Naive thymus-derived CD8-positive, alpha-beta T cell (primary cell): Measurements from ENCODE around the gene APLP2. TPM values are rescaled to one million over a fixed set of nuclear protein-coding genes. Genes with fewer than 3 reads are reported as not detected.
A peak's percentile ranks its signal among the peaks of the same experiment; 100 is the strongest.
"Not testable (repeated sequence)": the region's sequence is repeated elsewhere in the genome, so short reads cannot be mapped to it uniquely, and the experiment has no call there.

Experiments used
- ATAC-seq, 2 donors: fragments of 150-1000 bp; cut with Tn5 transposase in 1 of 2; sonication (Bioruptor Pico), chemical (Tn5 transposase) in 1 of 2; 1 replicate in 1 of 2; 2 replicates in 1 of 2; pipeline ENCODE4 v1.10.0; 2021; ENCODE audit warnings: mild to moderate bottlenecking in 2 of 2, moderate library complexity in 2 of 2
- POLR2A ChIA-PET: fragments of 350-600 bp; sonication (Branson Sonifier 250); formaldehyde crosslinking; loops from one replicate; lab custom pipeline; 2021; ENCODE audit warnings: antibody characterized with exemption; lab: Charles Lee
- DNase-seq, 10 donors: peaks; one replicate each; pipeline versions ENCODE4 v3.0.0 to v3.0.0-alpha.2; 2020 to 2022
- H3K27ac Mint-ChIP-seq, 10 donors: one replicate each; pipeline ENCODE4 v1.8.0; 2020 to 2022; ENCODE audit warnings: mild to moderate bottlenecking in 10 of 10, mixed read lengths in 10 of 10, moderate library complexity in 4 of 10, inconsistent platforms in 1 of 10
- H3K27me3 Mint-ChIP-seq, 5 donors: one replicate each; pipeline ENCODE4 v1.8.0; 2021 to 2022; ENCODE audit warnings: mixed read lengths in 5 of 5
- H3K36me3 Mint-ChIP-seq, 3 donors: one replicate each; pipeline ENCODE4 v1.8.0; 2020 to 2022; ENCODE audit warnings: mixed read lengths in 3 of 3, mild to moderate bottlenecking in 2 of 3, inconsistent platforms in 1 of 3
- H3K4me1 Mint-ChIP-seq, 4 donors: one replicate each; pipeline ENCODE4 v1.8.0; 2021 to 2022; ENCODE audit warnings: mixed read lengths in 4 of 4
- H3K4me3 Mint-ChIP-seq, 10 donors: one replicate each; pipeline ENCODE4 v1.8.0; 2020 to 2022; ENCODE audit warnings: mild to moderate bottlenecking in 10 of 10, mixed read lengths in 10 of 10, moderate library complexity in 6 of 10, inconsistent platforms in 1 of 10
- H3K9me3 Mint-ChIP-seq, 9 donors: one replicate each; pipeline ENCODE4 v1.8.0; 2020 to 2022; ENCODE audit warnings: mixed read lengths in 9 of 9, mild to moderate bottlenecking in 3 of 9, inconsistent platforms in 1 of 9, moderate library complexity in 1 of 9
- polyA plus RNA-seq, 3 donors: library from polyadenylated mRNA; unstranded; fragments of 300-500 nt; fragmentation: Illumina TruSeq; gene quantifications; one replicate each; pipeline ENCODE4 v1.2.3, GENCODE V29; 2021
- total RNA-seq, 8 experiments: library from RNA in 2 of 8; stranded (reverse) in 2 of 8; gene quantifications; one replicate each; pipeline ENCODE4 v1.2.3 and lab custom pipeline; 2021 to 2026

APLP2 gene
- total and polyA plus RNA-seq, 5 experiments from 2014 or later, result 26.2 to 54.4 (median 35.1) TPM

- Mint-ChIP-seq H3K4me1 (peaks cover 0 to 39% (median 5%) of the 10 kb centered on the region in 4 donors), H3K4me3 (no peak overlapping the region), H3K27ac (no peak overlapping the region), H3K9me3 (no peaks in the 10 kb centered on the region), H3K27me3 (peaks cover 0 to 2% (median 0%) of the 10 kb centered on the region in 5 donors), H3K36me3 (peaks cover 0 to 4% (median 0%) of the 10 kb centered on the region in 3 donors)
- no peak for DNase-seq
- ATAC-seq, result no peak
- POLR2A ChIA-PET, result interaction anchor here (0.6 kb wide), 1 partner anchor 40 kb away, joined by 3 read pairs; no protein-coding TSS in a partner anchor
Measured at GRCh38 chr11:130077671-130078070, 8.0 kb downstream of the APLP2 start.

GRCh38 chr11:130078080-130078479 lies 8.4 kb downstream of the APLP2 start:
- ATAC-seq (no peak), DNase-seq (no peak)
- no peak overlapping the region for H3K4me3 Mint-ChIP-seq
- peaks cover 0 to 4% (median 0%) of the 10 kb centered on the region in 3 donors for H3K36me3 Mint-ChIP-seq
- H3K27me3 Mint-ChIP-seq, result peaks cover 0 to 2% (median 0%) of the 10 kb centered on the region in 5 donors
- H3K4me1 Mint-ChIP-seq, result peaks cover 0 to 39% (median 5%) of the 10 kb centered on the region in 4 donors
- POLR2A ChIA-PET, result interaction anchor here (0.6 kb wide), 1 partner anchor 40 kb away, joined by 3 read pairs; no protein-coding TSS in a partner anchor
- no peak overlapping the region for H3K27ac Mint-ChIP-seq
- H3K9me3 Mint-ChIP-seq, result no peaks in the 10 kb centered on the region

- no peak for ATAC-seq
- no peaks in the 10 kb centered on the region for H3K9me3 Mint-ChIP-seq
- POLR2A ChIA-PET, result no interaction called here
Measured at GRCh38 chr11:130085671-130086290, 16.1 kb downstream of the APLP2 start.

GRCh38 chr11:130086669-130087068 lies 17.0 kb downstream of the APLP2 start:
- no peak overlapping the region for H3K27ac Mint-ChIP-seq
- H3K27me3 Mint-ChIP-seq, result peaks cover 0 to 1% (median 0%) of the 10 kb centered on the region in 5 donors
- no peak for DNase-seq
- H3K9me3 Mint-ChIP-seq, result no peaks in the 10 kb centered on the region
- H3K4me1 Mint-ChIP-seq, result peaks cover 0 to 53% (median 5%) of the 10 kb centered on the region in 4 donors
- POLR2A ChIA-PET, result no interaction called here
- peaks cover 0 to 4% (median 2%) of the 10 kb centered on the region in 3 donors for H3K36me3 Mint-ChIP-seq
- no peak for ATAC-seq
- no peak overlapping the region for H3K4me3 Mint-ChIP-seq

More at GRCh38 chr11:130085671-130086290, 16.1 kb downstream of the APLP2 start:
- H3K27me3 Mint-ChIP-seq, result peaks cover 0 to 1% (median 0%) of the 10 kb centered on the region in 5 donors
- no peak for DNase-seq
- no peak overlapping the region for H3K4me3 Mint-ChIP-seq
- H3K36me3 Mint-ChIP-seq, result peaks cover 0 to 4% (median 2%) of the 10 kb centered on the region in 3 donors
- no peak overlapping the region for H3K27ac Mint-ChIP-seq
- H3K4me1 Mint-ChIP-seq, result peaks cover 0 to 55% (median 5%) of the 10 kb centered on the region in 4 donors

- Mint-ChIP-seq H3K4me3 (peak overlapping the region in 1 of 10 donors; percentile 37), H3K27ac (peak overlapping the region in 2 of 10 donors; percentile 31 to 38), H3K4me1 (peaks cover 0 to 52% (median 5%) of the 10 kb centered on the region in 4 donors), H3K9me3 (no peaks in the 10 kb centered on the region), H3K27me3 (peaks cover 0 to 1% (median 0%) of the 10 kb centered on the region in 5 donors), H3K36me3 (peaks cover 0 to 2% (median 2%) of the 10 kb centered on the region in 3 donors)
- DNase-seq, result no peak
- ATAC-seq, result no peak
- POLR2A ChIA-PET, result no interaction called here
Measured at GRCh38 chr11:130087294-130087926, 17.7 kb downstream of the APLP2 start.

GRCh38 chr11:130088217-130088616 lies 18.5 kb downstream of the APLP2 start:
- ATAC-seq, result no peak
- DNase-seq, result no peak
- Mint-ChIP-seq H3K4me1 (peaks cover 0 to 52% (median 5%) of the 10 kb centered on the region in 4 donors), H3K27ac (no peak overlapping the region), H3K36me3 (peaks cover 0 to 2% (median 0%) of the 10 kb centered on the region in 3 donors), H3K9me3 (no peaks in the 10 kb centered on the region), H3K27me3 (peaks cover 0 to 1% (median 0%) of the 10 kb centered on the region in 5 donors), H3K4me3 (no peak overlapping the region)
- POLR2A ChIA-PET, result no interaction called here

GRCh38 chr11:130088919-130089673 lies 19.4 kb downstream of the APLP2 start:
- H3K27me3 Mint-ChIP-seq, result no peaks in the 10 kb centered on the region
- POLR2A ChIA-PET, result no interaction called here
- H3K27ac Mint-ChIP-seq, result peak overlapping the region in 1 of 10 donors; percentile 20
- H3K9me3 Mint-ChIP-seq, result no peaks in the 10 kb centered on the region
- H3K4me3 Mint-ChIP-seq, result no peak overlapping the region
- ATAC-seq (no peak), DNase-seq (no peak)
- H3K4me1 Mint-ChIP-seq, result peaks cover 0 to 54% (median 5%) of the 10 kb centered on the region in 4 donors
- H3K36me3 Mint-ChIP-seq, result peaks cover 0 to 2% (median 0%) of the 10 kb centered on the region in 3 donors

GRCh38 chr11:130089674-130090073 lies 20.0 kb downstream of the APLP2 start:
- POLR2A ChIA-PET, result no interaction called here
- Mint-ChIP-seq H3K27ac (no peak overlapping the region), H3K36me3 (peaks cover 0 to 4% (median 0%) of the 10 kb centered on the region in 3 donors), H3K27me3 (no peaks in the 10 kb centered on the region), H3K4me1 (peaks cover 0 to 53% (median 6%) of the 10 kb centered on the region in 4 donors), H3K9me3 (no peaks in the 10 kb centered on the region), H3K4me3 (no peak overlapping the region)
- ATAC-seq (no peak), DNase-seq (no peak)

GRCh38 chr11:130090517-130090916 lies 20.8 kb downstream of the APLP2 start:
- DNase-seq, H3K9me3 Mint-ChIP-seq, ATAC-seq, H3K27me3 Mint-ChIP-seq, POLR2A ChIA-PET, H3K36me3 Mint-ChIP-seq, H3K4me3 Mint-ChIP-seq, H3K27ac Mint-ChIP-seq: not testable (repeated sequence)
- peaks cover 0 to 58% (median 7%) of the 10 kb centered on the region in 4 donors for H3K4me1 Mint-ChIP-seq

GRCh38 chr11:130091169-130091568 lies 21.5 kb downstream of the APLP2 start:
- H3K36me3 Mint-ChIP-seq, H3K27me3 Mint-ChIP-seq, ATAC-seq, DNase-seq, H3K4me3 Mint-ChIP-seq, H3K9me3 Mint-ChIP-seq, POLR2A ChIA-PET, H3K27ac Mint-ChIP-seq: not testable (repeated sequence)
- H3K4me1 Mint-ChIP-seq, result peaks cover 0 to 58% (median 7%) of the 10 kb centered on the region in 4 donors

GRCh38 chr11:130092661-130093060 lies 23.0 kb downstream of the APLP2 start:
- Mint-ChIP-seq H3K27ac (no peak overlapping the region), H3K27me3 (no peaks in the 10 kb centered on the region), H3K4me3 (no peak overlapping the region), H3K9me3 (no peaks in the 10 kb centered on the region), H3K4me1 (peaks cover 0 to 49% (median 6%) of the 10 kb centered on the region in 4 donors), H3K36me3 (peaks cover 0 to 4% (median 0%) of the 10 kb centered on the region in 3 donors)
- POLR2A ChIA-PET, result no interaction called here
- DNase-seq, result no peak
- no peak for ATAC-seq

GRCh38 chr11:130094614-130095013 lies 24.9 kb downstream of the APLP2 start:
- Mint-ChIP-seq H3K4me1 (peaks cover 0 to 42% (median 4%) of the 10 kb centered on the region in 4 donors), H3K4me3 (no peak overlapping the region), H3K27ac (peak overlapping the region in 2 of 10 donors; percentile 2 to 57), H3K9me3 (no peaks in the 10 kb centered on the region), H3K27me3 (no peaks in the 10 kb centered on the region), H3K36me3 (peaks cover 0 to 2% (median 0%) of the 10 kb centered on the region in 3 donors)
- POLR2A ChIA-PET, result no interaction called here
- ATAC-seq (no peak), DNase-seq (no peak)
